GM11168 (cell line): ENCODE results near the gene RC3H1.
"Not testable (repeated sequence)": the region's sequence is repeated elsewhere in the genome, so short reads cannot be mapped to it uniquely, and the experiment has no call there.

Experiments used
- in situ Hi-C: fragments of 300-500 bp; cut with MboI; formaldehyde crosslinking; loops from one replicate; pipeline ENCODE4 v1.12.0; 2022; ENCODE audit warnings: low sequenced_read_pairs; ENCODE audit not compliant: unreplicated experiment

RC3H1 gene

DNA sequence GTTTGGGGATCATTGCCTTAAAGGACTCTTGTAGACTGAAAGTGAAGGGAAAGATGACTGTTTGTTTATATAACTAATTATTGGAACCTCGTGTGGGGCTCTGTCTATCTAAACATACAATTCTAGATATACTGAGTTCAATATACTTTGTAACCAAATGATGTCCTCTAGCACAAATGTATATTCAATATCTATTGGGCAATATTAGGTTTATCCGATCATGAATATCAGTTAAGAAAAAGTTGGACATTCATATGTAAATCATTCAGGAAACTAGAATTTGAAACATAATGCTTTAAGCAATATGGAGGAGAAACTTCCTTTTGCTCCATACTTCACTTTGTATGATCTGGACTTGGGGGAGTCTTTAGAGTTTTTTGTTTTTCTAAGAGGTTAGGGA is 8.9 kb upstream of the RC3H1 start:
- in situ Hi-C loops, result no loop called here

GRCh38 chr1:174028495-174028894 is 6.3 kb upstream of the RC3H1 start:
- in situ Hi-C loops, result no loop called here

DNA sequence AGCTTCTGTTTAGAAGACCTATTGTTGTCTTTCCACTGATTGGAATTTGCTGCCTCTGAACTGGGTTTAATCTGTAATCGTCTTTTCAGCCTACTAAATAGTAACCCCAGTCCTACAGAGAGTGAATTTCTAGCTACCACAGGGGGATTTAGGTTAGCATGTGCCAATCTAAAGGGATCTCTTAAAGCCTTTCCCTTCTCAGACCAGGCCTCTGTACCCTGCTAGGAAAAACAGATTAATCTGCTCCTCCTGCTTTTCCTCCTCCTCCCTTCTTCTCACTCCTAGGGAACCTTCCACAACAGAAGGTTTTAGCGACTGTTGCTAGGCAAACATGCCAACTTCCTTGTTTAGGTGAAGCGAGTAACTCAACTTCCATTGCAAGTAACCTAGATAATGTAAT is 1.3 kb upstream of the RC3H1 start:
- in situ Hi-C loops, result no loop called here

DNA sequence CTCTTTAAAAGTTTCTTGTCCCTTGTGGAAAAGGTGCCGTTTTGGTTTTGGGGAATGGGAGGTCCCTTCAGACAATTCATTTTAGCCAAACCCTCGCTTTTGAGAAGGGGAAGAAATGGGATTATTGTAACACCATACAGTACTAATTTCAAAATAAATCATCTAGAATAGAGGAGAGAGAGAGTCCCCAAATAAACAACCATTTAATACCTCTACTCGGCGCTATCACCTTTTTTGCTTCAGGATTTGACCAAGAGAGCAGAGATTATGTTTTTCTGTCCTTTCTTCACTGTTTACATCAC is 770 bp upstream of the RC3H1 start:
- in situ Hi-C loops, result no loop called here

GRCh38 chr1:174021591-174022079 is 522 bp downstream of the RC3H1 start:
- in situ Hi-C loops, result no loop called here

DNA sequence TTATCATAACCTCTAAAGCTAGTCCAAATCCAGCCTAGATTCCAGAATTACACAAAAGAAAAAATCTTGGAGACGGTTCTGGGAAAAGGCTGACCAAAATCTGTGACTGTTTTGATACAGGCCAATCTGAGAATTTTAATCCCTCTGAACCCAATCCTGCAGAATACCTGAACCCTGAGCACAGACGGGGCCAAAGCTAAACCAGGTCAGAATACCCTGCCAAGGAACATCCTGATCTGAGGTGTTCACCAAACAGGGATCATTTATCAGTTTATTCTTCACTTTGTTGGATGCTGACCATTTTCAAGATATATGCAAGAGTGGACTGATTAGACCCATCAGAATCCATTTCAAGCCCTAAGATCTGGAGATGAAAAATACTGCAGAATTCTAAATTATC is 3.6 kb downstream of the RC3H1 start:
- in situ Hi-C loops, result no loop called here

GRCh38 chr1:174017231-174017970 is 4.8 kb downstream of the RC3H1 start:
- in situ Hi-C loops, result no loop called here

DNA sequence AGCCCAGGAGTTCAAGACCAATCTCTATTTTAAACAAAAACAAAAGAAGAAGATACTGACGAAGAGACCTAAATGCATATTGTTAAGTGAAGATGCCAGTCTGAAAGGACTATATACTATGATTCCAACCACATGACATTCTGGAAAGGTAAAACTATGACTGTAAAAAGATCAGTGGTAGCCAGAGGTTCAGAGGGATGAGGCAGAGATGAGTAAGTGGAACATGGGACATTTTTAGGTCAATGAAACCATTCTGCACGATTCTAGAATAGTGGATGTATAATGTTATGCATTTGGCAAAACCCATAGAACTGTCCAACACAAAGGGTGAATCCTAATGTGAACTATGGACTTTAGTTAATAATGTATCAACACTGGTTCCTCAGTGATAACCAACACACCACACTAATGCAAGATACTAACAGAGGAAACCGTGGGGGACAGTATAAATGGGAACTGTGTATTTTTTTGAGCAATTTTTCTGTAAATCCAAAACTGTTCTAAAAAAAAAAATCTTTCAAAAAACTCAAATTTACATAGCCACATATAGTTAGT is 8.2 kb downstream of the RC3H1 start:
- in situ Hi-C loops, result no loop called here

GRCh38 chr1:174008979-174009378 is 13.2 kb downstream of the RC3H1 start:
- in situ Hi-C loops, result loop anchor here (5.0 kb wide), 1 partner anchor 47 kb away; no protein-coding TSS in a partner anchor

DNA sequence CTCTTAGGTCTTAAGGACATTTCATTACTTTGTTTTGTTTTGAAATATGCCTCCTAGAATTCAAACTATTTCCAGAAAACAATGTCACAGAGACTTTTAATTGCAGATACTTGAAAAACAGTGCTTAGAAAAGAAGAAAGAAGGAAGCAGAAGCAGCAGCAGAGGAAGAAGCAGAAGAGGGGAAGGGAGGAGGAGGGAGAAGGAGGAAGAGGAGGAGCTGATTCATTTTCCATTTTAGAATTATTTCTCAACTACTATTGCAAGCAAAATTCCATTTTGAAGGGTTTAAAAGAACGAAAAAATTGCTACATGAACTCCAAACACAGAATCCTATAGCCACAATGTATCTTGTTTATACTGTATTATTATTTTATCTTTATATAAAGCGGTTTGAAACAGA is 13.9 kb downstream of the RC3H1 start:
- in situ Hi-C loops, result loop anchor here (5.0 kb wide), 1 partner anchor 46 kb away; no protein-coding TSS in a partner anchor

- in situ Hi-C loops, result loop anchor here (5.0 kb wide), 1 partner anchor 46 kb away; no protein-coding TSS in a partner anchor
Observed at GRCh38 chr1:174007851-174008250, 14.3 kb downstream of the RC3H1 start.

GRCh38 chr1:174005032-174005431 is 17.1 kb downstream of the RC3H1 start:
- in situ Hi-C loops, result loop anchor here (5.0 kb wide), 1 partner anchor 43 kb away; no protein-coding TSS in a partner anchor

DNA sequence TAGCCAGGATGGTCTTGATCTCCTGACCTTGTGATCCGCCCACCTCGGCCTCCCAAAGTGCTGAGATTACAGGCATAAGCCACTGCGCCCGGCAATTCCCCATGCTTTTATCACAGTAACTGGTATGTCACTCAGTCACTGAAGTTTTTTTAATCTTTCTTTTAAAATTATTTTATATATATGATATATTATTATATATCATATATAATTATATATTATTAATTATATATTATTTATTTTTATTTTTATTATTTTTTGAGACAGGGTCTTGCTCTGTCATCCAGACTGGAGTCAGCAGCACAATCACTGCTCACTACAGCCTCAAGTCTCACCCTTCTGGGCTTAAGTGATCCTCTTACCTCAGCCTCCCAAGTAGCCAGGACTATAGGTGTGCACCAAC is 18.3 kb downstream of the RC3H1 start:
- in situ Hi-C loops, result no loop called here

- in situ Hi-C loops, result no loop called here
Observed at GRCh38 chr1:174001573-174001972, 20.6 kb downstream of the RC3H1 start.

GRCh38 chr1:174000371-174000770 is 21.8 kb downstream of the RC3H1 start:
- in situ Hi-C loops, result no loop called here

GRCh38 chr1:173997791-173998190 is 24.4 kb downstream of the RC3H1 start:
- in situ Hi-C loops, result no loop called here

DNA sequence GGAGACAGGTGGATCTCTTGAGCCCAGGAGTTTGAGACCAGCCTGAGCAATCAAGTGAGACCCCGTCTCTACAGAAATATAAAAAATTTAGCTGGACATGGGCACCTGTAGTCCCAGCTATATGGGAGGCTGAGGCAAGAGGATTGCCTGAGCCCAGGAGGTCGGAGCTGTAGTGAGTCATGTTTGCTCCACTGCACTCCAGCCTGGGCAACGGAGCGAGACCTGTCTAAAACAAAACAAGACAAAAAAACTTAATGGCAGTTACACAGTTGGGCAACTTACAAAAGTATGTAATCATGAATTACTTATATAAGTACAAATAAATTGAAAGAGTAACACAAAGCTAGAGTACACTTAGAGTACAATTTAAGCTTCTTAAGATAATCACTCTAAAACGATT is 25.2 kb downstream of the RC3H1 start:
- in situ Hi-C loops, result no loop called here

DNA sequence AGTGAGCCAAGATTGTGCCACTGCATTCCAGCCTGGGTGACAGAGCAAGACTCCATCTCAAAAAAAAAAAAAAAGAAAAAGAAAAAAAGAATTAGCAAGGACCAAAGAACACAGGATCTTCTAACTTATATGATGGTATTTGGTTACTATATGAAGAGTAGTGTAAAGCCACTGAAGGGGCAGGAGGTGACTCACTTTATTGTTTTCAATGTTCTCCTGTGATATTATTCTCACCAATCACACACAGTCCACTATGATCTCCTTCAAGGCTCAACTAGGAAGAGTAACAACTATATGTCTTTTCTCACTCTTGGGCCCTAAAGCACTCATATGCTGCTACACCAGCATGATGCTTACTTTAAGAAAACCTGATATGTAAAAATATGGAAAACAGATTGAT is 26.7 kb downstream of the RC3H1 start:
- in situ Hi-C loops, result no loop called here

DNA sequence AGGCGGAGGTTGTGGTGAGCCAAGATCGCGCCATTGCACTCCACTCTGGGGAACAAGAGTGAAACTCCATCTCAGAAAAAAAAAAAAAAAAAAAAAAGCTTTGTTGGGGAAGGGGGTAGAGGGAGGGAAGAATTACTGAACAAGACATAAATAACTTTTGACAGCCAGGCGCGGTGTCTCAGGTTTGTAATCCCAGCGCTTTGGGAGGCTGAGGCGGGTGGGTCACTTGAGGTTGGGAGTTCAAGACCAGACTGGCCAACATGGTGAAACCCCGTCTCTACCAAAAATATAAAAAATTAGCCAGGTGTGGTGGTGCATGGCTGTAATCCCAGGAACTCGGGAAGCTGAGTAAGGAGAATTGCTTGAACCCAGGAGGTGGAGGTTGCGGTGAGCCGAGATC is 28.2 kb downstream of the RC3H1 start:
- in situ Hi-C loops, result not testable (repeated sequence)

DNA sequence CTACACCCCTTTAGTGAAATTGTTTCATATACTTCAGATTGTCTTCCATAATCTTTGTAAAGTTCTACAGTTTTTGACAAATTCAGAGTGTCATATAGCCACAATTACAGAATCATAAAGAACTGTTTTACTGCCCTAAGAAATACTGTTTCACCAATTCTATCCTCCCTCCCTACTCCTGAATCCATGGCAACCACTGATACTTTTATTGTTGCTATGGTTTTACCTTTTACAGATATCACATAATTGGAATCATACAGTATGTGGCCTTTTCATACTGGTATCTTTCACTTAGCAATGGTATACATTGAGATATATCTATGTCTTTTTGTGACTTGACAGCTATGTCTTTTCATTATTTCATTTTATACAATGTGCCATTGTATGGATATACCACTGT is 34.1 kb downstream of the RC3H1 start:
- in situ Hi-C loops, result no loop called here

- in situ Hi-C loops, result no loop called here
Observed at GRCh38 chr1:173986951-173987350, 35.2 kb downstream of the RC3H1 start.

- in situ Hi-C loops, result no loop called here
Observed at GRCh38 chr1:173970252-173970651, 51.9 kb downstream of the RC3H1 start.
